PC-3 (cell line): Measurements from ENCODE around the gene PAFAH1B2. TPM values are rescaled to one million over a fixed set of nuclear protein-coding genes. Genes with fewer than 3 reads are reported as not detected.

Source experiments
- ATAC-seq: fragments of 200-7000 bp; cut with Tn5 transposase; 2 replicates; pipeline ENCODE4 v1.9.1; 2020; ENCODE audit warnings: mild to moderate bottlenecking, moderate library complexity
- BruUV-seq: library from RNA; stranded (reverse); fragments of 400-500 nt; replicated peaks from 2 replicates; lab custom pipeline; 2021; lab: Mats Ljungman, UMichigan
- CTCF ChIA-PET: fragments of 300-600 bp; sonication (Branson Sonifier 250); formaldehyde crosslinking; loops from one replicate; lab custom pipeline; 2022; ENCODE audit warnings: antibody characterized with exemption; lab: Charles Lee
- POLR2A ChIA-PET: fragments of 300-600 bp; sonication (Branson Sonifier 250); formaldehyde crosslinking; loops from one replicate; lab custom pipeline; 2022; ENCODE audit warnings: antibody characterized with exemption; ENCODE audit not compliant: unreplicated experiment; lab: Charles Lee
- DNase-seq: peaks from one replicate; pipeline ENCODE4 v3.0.0-alpha.2; 2015
- H2AFZ ChIP-seq: fragments of 300-600 bp; sonication (generic); 2 replicates; pipeline ENCODE4 v1.6.0; 2016; ENCODE audit warnings: antibody characterized with exemption, low read length
- H3F3A ChIP-seq: fragments of 300-600 bp; sonication (generic); one replicate; pipeline ENCODE4 v1.6.0; 2017; ENCODE audit warnings: antibody characterized with exemption, low read length, control low read depth, mild to moderate bottlenecking; ENCODE audit not compliant: unreplicated experiment
- H3K27ac ChIP-seq: fragments of 300-600 bp; sonication (generic); 2 replicates; pipeline ENCODE4 v1.5.1; 2016; ENCODE audit warnings: mild to moderate bottlenecking, low read length
- H3K27me3 ChIP-seq: fragments of 300-600 bp; sonication (generic); 2 replicates; pipeline ENCODE4 v1.6.1; 2016; ENCODE audit warnings: low read length, mixed read lengths
- H3K36me3 ChIP-seq: fragments of 300-600 bp; sonication (generic); 2 replicates; pipeline ENCODE4 v1.6.1; 2016; ENCODE audit warnings: low read depth, mixed run types, low read length, mixed read lengths
- H3K4me1 ChIP-seq: fragments of 300-600 bp; sonication (generic); 2 replicates; pipeline ENCODE4 v1.5.1; 2016; ENCODE audit warnings: low read length; ENCODE audit not compliant: insufficient read depth
- H3K4me2 ChIP-seq: fragments of 300-600 bp; sonication (generic); 2 replicates; pipeline ENCODE4 v1.6.0; 2016; ENCODE audit warnings: low read length
- H3K4me3 ChIP-seq: fragments of 300-600 bp; sonication (generic); 2 replicates; pipeline ENCODE4 v1.5.1; 2016; ENCODE audit warnings: mild to moderate bottlenecking, low read length, mixed read lengths
- H3K79me2 ChIP-seq: fragments of 300-600 bp; sonication (generic); 2 replicates; pipeline ENCODE4 v1.6.1; 2017; ENCODE audit warnings: low read length, mixed read lengths
- H3K9ac ChIP-seq: fragments of 300-600 bp; sonication (generic); 2 replicates; pipeline ENCODE4 v1.6.0; 2016; ENCODE audit warnings: mild to moderate bottlenecking, low read length
- H3K9me2 ChIP-seq: fragments of 300-600 bp; sonication (generic); replicated peaks from 2 replicates; pipeline ENCODE4 v1.6.1; 2016; ENCODE audit warnings: mixed run types, low read length, mixed read lengths
- H3K9me3 ChIP-seq: fragments of 300-600 bp; sonication (generic); 2 replicates; pipeline ENCODE4 v1.6.1; 2016; ENCODE audit warnings: low read length, mixed read lengths
- H4K20me1 ChIP-seq: fragments of 300-600 bp; sonication (generic); 2 replicates; pipeline ENCODE4 v1.6.1; 2016; ENCODE audit warnings: low read length, mixed read lengths
- EZH2 ChIP-seq: fragments of 300-600 bp; sonication (generic); IDR thresholded peaks from one replicate; pipeline ENCODE4 v1.6.1; 2017; ENCODE audit warnings: antibody characterized with exemption, mild to moderate bottlenecking, low read length; ENCODE audit not compliant: unreplicated experiment
- EZH2phosphoT487 ChIP-seq: fragments of 300-600 bp; sonication (generic); IDR thresholded peaks from 2 replicates; pipeline ENCODE4 v1.6.1; 2018; ENCODE audit warnings: mild to moderate bottlenecking, antibody characterized with exemption, low read length, borderline replicate concordance
- intact Hi-C: fragments of 100-400 bp; cut with micrococcal nuclease; formaldehyde crosslinking; loops from 2 replicates; pipeline ENCODE4 v1.9.0; 2023
- total RNA-seq: library from RNA; depleted of rRNA; stranded (reverse); fragments of >200 nt; gene quantifications from 2 replicates; pipeline ENCODE4 v1.2.3, GENCODE V29; 2014
- TF ChIP-seq, protein P1 (sequence below): fragments of 300-600 bp; sonication (generic); conservative IDR thresholded peaks from 2 replicates; pipeline ENCODE4 v1.5.1; 2017; ENCODE audit warnings: antibody characterized with exemption, low read depth, mild to moderate bottlenecking, low read length

PAFAH1B2 gene
- total RNA-seq, 1 experiment from 2014 or later, result 91.6 TPM

DNA sequence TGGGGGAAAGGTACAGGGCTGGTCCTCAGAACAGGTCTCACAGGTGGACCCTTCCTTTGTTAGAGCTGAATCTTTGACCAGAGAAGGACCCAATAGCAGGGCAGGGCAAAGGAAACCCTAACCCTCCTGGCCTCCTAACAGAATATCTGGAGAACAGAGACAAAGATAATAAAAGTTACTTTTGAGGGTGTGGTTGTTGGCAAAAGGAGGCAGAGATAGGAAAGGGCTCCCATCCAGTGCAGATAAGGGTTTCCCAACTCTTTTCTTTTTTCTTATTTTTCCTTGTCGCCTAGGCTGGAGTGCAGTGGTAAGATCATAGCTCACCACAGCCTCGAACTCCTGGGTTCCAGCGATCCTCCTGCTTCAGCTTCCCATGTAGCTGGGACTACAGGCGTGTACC lies 75.9 kb downstream of the PAFAH1B2 start:
- CTCF ChIA-PET, result no interaction called here
- H3K4me1 ChIP-seq, result peaks cover 14% of the 10 kb centered on the region
- intact Hi-C loops, result no loop called here
- ATAC-seq (no peak), DNase-seq (no peak)
- no peak overlapping the region for H3K9ac ChIP-seq
- no peak overlapping the region for H2AFZ ChIP-seq
- H3K27me3 ChIP-seq, result no peaks in the 10 kb centered on the region
- H3F3A ChIP-seq, result peaks cover 6% of the 10 kb centered on the region
- H3K36me3 ChIP-seq, result peaks cover 45% of the 10 kb centered on the region; the same call in 1 of the 2 replicates
- H3K9me2 ChIP-seq, result no peaks in the 10 kb centered on the region
- TF ChIP-seq EZH2, result no peak
- H3K4me2 ChIP-seq, result no peak overlapping the region
- no TSS peak for BruUV-seq
- POLR2A ChIA-PET, result no interaction called here
- no peak overlapping the region for H3K4me3 ChIP-seq
- H4K20me1 ChIP-seq, result no peaks in the 10 kb centered on the region
- H3K79me2 ChIP-seq, result no peaks in the 10 kb centered on the region
- no peak overlapping the region for H3K27ac ChIP-seq
- no peaks in the 10 kb centered on the region for H3K9me3 ChIP-seq

DNA sequence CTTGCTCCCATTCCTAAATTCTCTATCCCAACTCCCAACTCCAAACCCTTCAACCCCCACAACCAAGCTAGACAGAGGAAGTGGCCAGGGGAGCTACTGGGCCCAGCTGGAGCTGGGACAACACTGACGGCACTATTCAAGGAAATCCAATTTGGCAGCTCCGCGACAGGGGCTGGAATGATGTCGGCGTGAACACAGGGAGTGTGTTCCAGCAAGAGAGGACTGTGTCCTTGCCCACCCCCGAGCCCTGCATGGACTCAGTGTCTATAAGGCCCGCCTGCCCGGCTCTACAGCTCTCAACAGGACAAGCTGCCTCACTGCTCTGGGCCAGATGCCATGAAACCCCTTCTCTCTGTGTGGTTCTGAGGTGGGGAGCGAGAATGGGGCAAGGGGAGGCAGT lies 76.5 kb downstream of the PAFAH1B2 start:
- intact Hi-C loops, result no loop called here
- CTCF ChIA-PET, result no interaction called here

GRCh38 chr11:117220999-117221774 lies 77.1 kb downstream of the PAFAH1B2 start:
- no peak for TF ChIP-seq EZH2phosphoT487
- no peak for TF ChIP-seq EZH2
- TF ChIP-seq, protein P1, sequence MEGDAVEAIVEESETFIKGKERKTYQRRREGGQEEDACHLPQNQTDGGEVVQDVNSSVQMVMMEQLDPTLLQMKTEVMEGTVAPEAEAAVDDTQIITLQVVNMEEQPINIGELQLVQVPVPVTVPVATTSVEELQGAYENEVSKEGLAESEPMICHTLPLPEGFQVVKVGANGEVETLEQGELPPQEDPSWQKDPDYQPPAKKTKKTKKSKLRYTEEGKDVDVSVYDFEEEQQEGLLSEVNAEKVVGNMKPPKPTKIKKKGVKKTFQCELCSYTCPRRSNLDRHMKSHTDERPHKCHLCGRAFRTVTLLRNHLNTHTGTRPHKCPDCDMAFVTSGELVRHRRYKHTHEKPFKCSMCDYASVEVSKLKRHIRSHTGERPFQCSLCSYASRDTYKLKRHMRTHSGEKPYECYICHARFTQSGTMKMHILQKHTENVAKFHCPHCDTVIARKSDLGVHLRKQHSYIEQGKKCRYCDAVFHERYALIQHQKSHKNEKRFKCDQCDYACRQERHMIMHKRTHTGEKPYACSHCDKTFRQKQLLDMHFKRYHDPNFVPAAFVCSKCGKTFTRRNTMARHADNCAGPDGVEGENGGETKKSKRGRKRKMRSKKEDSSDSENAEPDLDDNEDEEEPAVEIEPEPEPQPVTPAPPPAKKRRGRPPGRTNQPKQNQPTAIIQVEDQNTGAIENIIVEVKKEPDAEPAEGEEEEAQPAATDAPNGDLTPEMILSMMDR, result no peak
- no peak overlapping the region for H3K9ac ChIP-seq
- POLR2A ChIA-PET, result no interaction called here
- peaks cover 14% of the 10 kb centered on the region for H3K4me1 ChIP-seq
- no peaks in the 10 kb centered on the region for H3K9me3 ChIP-seq
- no peaks in the 10 kb centered on the region for H4K20me1 ChIP-seq
- peak overlapping the region; percentile 45 for H3K4me2 ChIP-seq
- peaks cover 47% of the 10 kb centered on the region; the same call in 1 of the 2 replicates for H3K36me3 ChIP-seq
- CTCF ChIA-PET, result interaction anchor here (1.1 kb wide), 1 partner anchor 385 kb away, joined by 4 read pairs; no protein-coding TSS in a partner anchor
- ATAC-seq (no peak), DNase-seq (no peak)
- intact Hi-C loops, result no loop called here
- no peaks in the 10 kb centered on the region for H3K9me2 ChIP-seq
- no peaks in the 10 kb centered on the region for H3K79me2 ChIP-seq
- H3K27ac ChIP-seq, result peak overlapping the region; percentile 25
- no peaks in the 10 kb centered on the region for H3K27me3 ChIP-seq
- H2AFZ ChIP-seq, result no peak overlapping the region
- BruUV-seq, result no TSS peak
- no peak overlapping the region for H3K4me3 ChIP-seq
- H3F3A ChIP-seq, result peaks cover 6% of the 10 kb centered on the region

More for the DNA sequence above, 76.5 kb downstream of the PAFAH1B2 start:
- Histone ChIP-seq H3K27ac (no peak overlapping the region), H3K79me2 (no peaks in the 10 kb centered on the region), H3K9me2 (no peaks in the 10 kb centered on the region), H3K9me3 (no peaks in the 10 kb centered on the region), H3K4me1 (peaks cover 14% of the 10 kb centered on the region), H3K36me3 (peaks cover 48% of the 10 kb centered on the region; the same call in 1 of the 2 replicates), H3K4me3 (no peak overlapping the region), H3K9ac (no peak overlapping the region), H3F3A (peaks cover 6% of the 10 kb centered on the region), H3K4me2 (no peak overlapping the region), H3K27me3 (no peaks in the 10 kb centered on the region), H4K20me1 (no peaks in the 10 kb centered on the region), H2AFZ (no peak overlapping the region)
- no peak for ATAC-seq
- POLR2A ChIA-PET, result no interaction called here
- BruUV-seq, result no TSS peak
- DNase-seq, result no peak
- no peak for TF ChIP-seq EZH2phosphoT487
